ENCODE data around the gene PAEP. TPM values are rescaled to one million over a fixed set of nuclear protein-coding genes. Genes with fewer than 3 reads are reported as not detected.

PAEP gene
- total and polyA plus RNA-seq, 4 donors, result not detected

- DNase-seq (ENCODE audit: low spot score), result no peak
- TF ChIP-seq GABPA (IDR thresholded peaks at IDR 0.05 in 1 of 2, conservative IDR thresholded peaks at IDR 0.05 in 1 of 2), result no peak
- TF ChIP-seq FOXA2 (IDR thresholded peaks at IDR 0.05), result no peak
- TF ChIP-seq EGR1 (IDR thresholded peaks at IDR 0.05; ENCODE audit: low read depth in 2 of 2), result no peak
- TF ChIP-seq HNF4A (conservative IDR thresholded peaks at IDR 0.05), result no peak
- no peak for TF ChIP-seq ZBTB33 (IDR thresholded peaks at IDR 0.05)
- no peak for TF ChIP-seq CTCF (IDR thresholded peaks at IDR 0.05; ENCODE audit: low read depth, low read length, missing input control)
- TF ChIP-seq MAX (IDR thresholded peaks at IDR 0.05), result no peak
- no peak for TF ChIP-seq FOXA1 (IDR thresholded peaks at IDR 0.05)
- TF ChIP-seq RXRA (IDR thresholded peaks at IDR 0.05), result no peak
- TF ChIP-seq TAF1 (conservative IDR thresholded peaks at IDR 0.05), result no peak
- no peak for TF ChIP-seq YY1 (IDR thresholded peaks at IDR 0.05)
- TF ChIP-seq RAD21 (IDR thresholded peaks at IDR 0.05), result no peak
- TF ChIP-seq REST (IDR thresholded peaks at IDR 0.05), result no peak
- Histone ChIP-seq H3K9ac (ENCODE audit: low read depth in 1 of 2, low read length in 2 of 2) (no peak overlapping the region), H3K4me3 (ENCODE audit: low read depth in 1 of 3, low read length in 3 of 3) (no peak overlapping the region), H3K27ac (ENCODE audit: low read depth in 1 of 2, low read length in 2 of 2) (no peak overlapping the region), H3K9me3 (ENCODE audit: control insufficient read depth in 4 of 4, low read length in 3 of 4) (no peaks in the 10 kb centered on the region), H3K36me3 (ENCODE audit: control insufficient read depth in 4 of 4, insufficient read depth in 3 of 4, low read depth in 1 of 4, low read length in 3 of 4) (no peaks in the 10 kb centered on the region), H3K27me3 (ENCODE audit: control insufficient read depth in 4 of 4, insufficient read depth in 4 of 4, low read length in 3 of 4) (peaks cover 0 to 3% (median 0%) of the 10 kb centered on the region in 4 donors), H3K4me1 (ENCODE audit: control insufficient read depth in 4 of 4, insufficient read depth in 4 of 4, low read length in 3 of 4) (no peaks in the 10 kb centered on the region)
- 83% methylated on average over 7 of the region's 7 CpGs for WGBS
Measured at GRCh38 chr9:135611142-135611874, 49.8 kb downstream of the PAEP start.

GRCh38 chr9:135611875-135612209 is 50.3 kb downstream of the PAEP start:
- TF ChIP-seq REST (IDR thresholded peaks at IDR 0.05) (no peak), HNF4A (conservative IDR thresholded peaks at IDR 0.05) (no peak), NR2F2 (IDR thresholded peaks at IDR 0.05) (no peak), JUND (IDR thresholded peaks at IDR 0.05) (no peak), MAX (IDR thresholded peaks at IDR 0.05) (no peak), SP1 (IDR thresholded peaks at IDR 0.05) (no peak), RAD21 (IDR thresholded peaks at IDR 0.05) (no peak), YY1 (IDR thresholded peaks at IDR 0.05) (no peak), FOXA2 (IDR thresholded peaks at IDR 0.05) (no peak), EGR1 (IDR thresholded peaks at IDR 0.05; ENCODE audit: low read depth in 2 of 2) (no peak), ZBTB33 (IDR thresholded peaks at IDR 0.05) (no peak)
- Histone ChIP-seq H3K9me3 (ENCODE audit: control insufficient read depth in 4 of 4, low read length in 3 of 4) (no peaks in the 10 kb centered on the region), H3K4me1 (ENCODE audit: control insufficient read depth in 4 of 4, insufficient read depth in 4 of 4, low read length in 3 of 4) (no peaks in the 10 kb centered on the region), H3K27me3 (ENCODE audit: control insufficient read depth in 4 of 4, insufficient read depth in 4 of 4, low read length in 3 of 4) (peaks cover 0 to 3% (median 0%) of the 10 kb centered on the region in 4 donors), H3K36me3 (ENCODE audit: control insufficient read depth in 4 of 4, insufficient read depth in 3 of 4, low read depth in 1 of 4, low read length in 3 of 4) (no peaks in the 10 kb centered on the region), H3K4me3 (ENCODE audit: low read depth in 1 of 3, low read length in 3 of 3) (no peak overlapping the region), H3K27ac (ENCODE audit: low read depth in 1 of 2, low read length in 2 of 2) (no peak overlapping the region), H3K9ac (ENCODE audit: low read depth in 1 of 2, low read length in 2 of 2) (no peak overlapping the region)
- no peak for DNase-seq (ENCODE audit: low spot score)
- WGBS, result 44% methylated on average over 4 of the region's 4 CpGs
